Left kidney (tissue), 8 donors: ENCODE data around the gene PAH. TPM values are rescaled to one million over a fixed set of nuclear protein-coding genes. Genes with fewer than 3 reads are reported as not detected.

Experiments used
- DNase-seq: peaks from one replicate; pipeline ENCODE4 v3.0.0-alpha.2; 2013
- long read RNA-seq, 8 donors: transcript quantifications; one replicate each; lab custom pipeline, GENCODE V29; 2026
- polyA plus RNA-seq: library from polyadenylated mRNA; unstranded; fragments of 120-200 nt; gene quantifications from one replicate; pipeline ENCODE4 v1.2.1, GENCODE V29; 2013; ENCODE audit not compliant: insufficient read length

The PAH gene
- polyA plus RNA-seq, result 133 TPM
- long read RNA-seq, donor 1, full-length matches to known transcripts, result 12 of 12 reads
- long read RNA-seq, donor 1, partial matches to known transcripts, result 0 of 12 reads
- long read RNA-seq, donor 1, other reads (novel, unspliced or antisense), result 0 of 12 reads
- long read RNA-seq, donor 2, full-length matches to known transcripts, result 9 of 9 reads
- long read RNA-seq, donor 2, partial matches to known transcripts, result 0 of 9 reads
- long read RNA-seq, donor 2, other reads (novel, unspliced or antisense), result 0 of 9 reads
- long read RNA-seq, donor 3, full-length matches to known transcripts, result 11 of 17 reads
- long read RNA-seq, donor 3, partial matches to known transcripts, result 6 of 17 reads
- long read RNA-seq, donor 3, other reads (novel, unspliced or antisense), result 0 of 17 reads
- long read RNA-seq, donor 4, full-length matches to known transcripts, result 2 of 2 reads
- long read RNA-seq, donor 4, partial matches to known transcripts, result 0 of 2 reads
- long read RNA-seq, donor 4, other reads (novel, unspliced or antisense), result 0 of 2 reads
- long read RNA-seq, donor 5, full-length matches to known transcripts, result 13 of 21 reads
- long read RNA-seq, donor 5, partial matches to known transcripts, result 8 of 21 reads
- long read RNA-seq, donor 5, other reads (novel, unspliced or antisense), result 0 of 21 reads
- long read RNA-seq, donor 6, full-length matches to known transcripts, result 2 of 2 reads
- long read RNA-seq, donor 6, partial matches to known transcripts, result 0 of 2 reads
- long read RNA-seq, donor 6, other reads (novel, unspliced or antisense), result 0 of 2 reads
- long read RNA-seq, donor 7, full-length matches to known transcripts, result 8 of 8 reads
- long read RNA-seq, donor 7, partial matches to known transcripts, result 0 of 8 reads
- long read RNA-seq, donor 7, other reads (novel, unspliced or antisense), result 0 of 8 reads
- long read RNA-seq, donor 8, result 0 reads

- DNase-seq, result peak; percentile 12
Observed at GRCh38 chr12:102917026-102917787, at the start of gene PAH. PAH (minus strand) TSS chr12:102917244; CDS start chr12:102917130, 114 bp downstream.

GRCh38 chr12:102966200-102966863 lies 49.3 kb upstream of the PAH start:
- DNase-seq, result no peak

GRCh38 chr12:102965281-102966155 lies 48.5 kb upstream of the PAH start:
- DNase-seq, result no peak

- no peak for DNase-seq
Observed at GRCh38 chr12:102964872-102965271, 47.8 kb upstream of the PAH start.

- DNase-seq, result no peak
Observed at GRCh38 chr12:102963796-102964195, 46.8 kb upstream of the PAH start.

- no peak for DNase-seq
Observed at GRCh38 chr12:102962986-102963385, 45.9 kb upstream of the PAH start.

GRCh38 chr12:102962532-102962931 lies 45.5 kb upstream of the PAH start:
- no peak for DNase-seq

GRCh38 chr12:102961466-102961855 lies 44.4 kb upstream of the PAH start:
- DNase-seq, result no peak

GRCh38 chr12:102960766-102961465 lies 43.9 kb upstream of the PAH start:
- no peak for DNase-seq

GRCh38 chr12:102959391-102959790 lies 42.3 kb upstream of the PAH start:
- no peak for DNase-seq

GRCh38 chr12:102958830-102959176 lies 41.8 kb upstream of the PAH start:
- DNase-seq, result no peak

GRCh38 chr12:102958073-102958829 lies 41.2 kb upstream of the PAH start:
- no peak for DNase-seq

- DNase-seq, result no peak
Observed at GRCh38 chr12:102957339-102958050, 40.5 kb upstream of the PAH start, which contains the start of gene ASCL1. ASCL1 (plus strand) TSS chr12:102957674; CDS start chr12:102958245, 571 bp downstream.

GRCh38 chr12:102956738-102957327 lies 39.8 kb upstream of the PAH start:
- DNase-seq, result no peak

- no peak for DNase-seq
Observed at GRCh38 chr12:102955926-102956737, 39.1 kb upstream of the PAH start.

- no peak for DNase-seq
Observed at GRCh38 chr12:102954134-102954533, 37.1 kb upstream of the PAH start.

- DNase-seq, result no peak
Observed at GRCh38 chr12:102953221-102953620, 36.2 kb upstream of the PAH start.
